Mesendoderm (in vitro differentiated cells): ENCODE results near the gene DCHS1.

Experiments
- DNase-seq: peaks from one replicate; pipeline ENCODE4 v3.0.0; 2013
- H2AK5ac ChIP-seq: 2 replicates; pipeline ENCODE4 v1.6.1; 2013; ENCODE audit warnings: low read length, inconsistent platforms
- H2BK120ac ChIP-seq: 2 replicates; pipeline ENCODE4 v1.6.1; 2013; ENCODE audit warnings: low read depth, mild to moderate bottlenecking, low read length, moderate library complexity, mixed read lengths
- H2BK15ac ChIP-seq: replicated peaks from 2 replicates; pipeline ENCODE4 v1.6.1; 2013; ENCODE audit warnings: low read depth, mild to moderate bottlenecking, moderate library complexity
- H2BK5ac ChIP-seq: 2 replicates; pipeline ENCODE4 v1.6.1; 2013; ENCODE audit warnings: low read length, inconsistent platforms
- H3K18ac ChIP-seq: 2 replicates; pipeline ENCODE4 v1.6.1; 2013; ENCODE audit warnings: mild to moderate bottlenecking, low read length, mixed read lengths
- H3K23ac ChIP-seq: one replicate; pipeline ENCODE4 v1.6.1; 2013; ENCODE audit warnings: low read length
- H3K27ac ChIP-seq: 2 replicates; pipeline ENCODE4 v1.5.1; 2013; ENCODE audit warnings: low read depth, mild to moderate bottlenecking, inconsistent platforms, low read length, moderate library complexity
- H3K27me3 ChIP-seq: 2 replicates; pipeline ENCODE4 v1.6.1; 2013; ENCODE audit warnings: low read length, control low read depth, mild to moderate bottlenecking, inconsistent platforms; ENCODE audit not compliant: insufficient read depth, poor library complexity
- H3K36me3 ChIP-seq: 2 replicates; pipeline ENCODE4 v1.6.1; 2013; ENCODE audit warnings: low read length, inconsistent platforms; ENCODE audit not compliant: control insufficient read depth, insufficient read depth
- H3K4ac ChIP-seq: one replicate; pipeline ENCODE4 v1.6.1; 2013; ENCODE audit warnings: low read depth, mild to moderate bottlenecking, low read length, moderate library complexity
- H3K4me1 ChIP-seq: 2 replicates; pipeline ENCODE4 v1.6.1; 2013; ENCODE audit warnings: low read depth, low read length, inconsistent platforms; ENCODE audit not compliant: control insufficient read depth
- H3K4me2 ChIP-seq: 2 replicates; pipeline ENCODE4 v1.6.1; 2013; ENCODE audit warnings: low read length
- H3K4me3 ChIP-seq: 2 replicates; pipeline ENCODE4 v1.5.1; 2013; ENCODE audit warnings: mild to moderate bottlenecking, low read length
- H3K56ac ChIP-seq: one replicate; pipeline ENCODE4 v1.6.1; 2013; ENCODE audit warnings: low read length
- H3K79me1 ChIP-seq: 2 replicates; pipeline ENCODE4 v1.6.1; 2013; ENCODE audit warnings: low read length, inconsistent platforms
- H3K79me2 ChIP-seq: 2 replicates; pipeline ENCODE4 v1.6.1; 2013; ENCODE audit warnings: mild to moderate bottlenecking, low read length; ENCODE audit not compliant: control insufficient read depth, insufficient read depth
- H3K9ac ChIP-seq: 2 replicates; pipeline ENCODE4 v1.6.1; 2013; ENCODE audit warnings: low read length, inconsistent platforms
- H4K5ac ChIP-seq: one replicate; pipeline ENCODE4 v1.6.1; 2013; ENCODE audit warnings: low read length
- H4K8ac ChIP-seq: one replicate; pipeline ENCODE4 v1.6.1; 2013; ENCODE audit warnings: low read depth, mild to moderate bottlenecking, control low read depth, low read length, moderate library complexity
- WGBS: extraction: QIAGEN DNeasy Blood & Tissue Kit; methylation state at CpG from one replicate; pipeline ENCODE4 v1.1.7; 2013; ENCODE audit warnings: low lambda C conversion rate, missing lambda C conversion rate; ENCODE audit not compliant: insufficient coverage; ENCODE audit errors: extremely low coverage; 5-methylcytosine and 5-hydroxymethylcytosine counted together

DCHS1 gene

DNA sequence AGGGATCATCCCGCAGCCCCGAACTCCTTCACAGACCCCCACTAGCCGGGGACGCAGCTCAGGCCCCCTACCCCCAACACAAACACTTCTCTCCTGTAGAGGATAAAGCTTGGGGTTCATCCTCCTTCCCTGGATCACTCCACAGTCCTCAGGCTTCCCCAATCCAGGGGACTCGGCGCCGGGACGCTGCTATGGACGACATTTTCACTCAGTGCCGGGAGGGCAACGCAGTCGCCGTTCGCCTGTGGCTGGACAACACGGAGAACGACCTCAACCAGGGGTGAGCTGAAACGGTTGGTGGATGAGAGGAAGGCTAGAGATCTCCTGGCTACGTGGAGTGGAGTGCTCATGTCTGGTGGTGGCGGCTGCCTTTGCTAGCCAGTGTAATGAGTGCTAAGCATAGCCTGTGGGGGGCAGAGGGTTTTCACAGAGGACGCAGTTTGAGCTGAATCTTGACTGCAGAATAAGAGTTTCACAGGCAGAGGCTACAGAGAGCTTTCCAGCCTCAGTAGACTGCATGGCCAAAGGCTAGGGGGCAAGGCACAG is 51.5 kb downstream of the DCHS1 start:
- WGBS = no CpG with 5 or more reads among the region's 20 CpGs
- no peaks in the 10 kb centered on the region for H3K27me3 ChIP-seq
- peak overlapping the region; percentile 97 for H3K4me3 ChIP-seq
- H2AK5ac ChIP-seq = peak overlapping the region; percentile 54
- peak overlapping the region; percentile 74 for H3K23ac ChIP-seq
- peak; percentile 75 for DNase-seq
- peak overlapping the region; percentile 83 for H3K4me2 ChIP-seq
- no peak overlapping the region for H2BK15ac ChIP-seq
- peak overlapping the region; percentile 7 for H3K18ac ChIP-seq
- peaks cover 30% of the 10 kb centered on the region for H3K79me1 ChIP-seq
- no peak overlapping the region for H2BK120ac ChIP-seq
- peaks cover 9% of the 10 kb centered on the region for H3K4me1 ChIP-seq
- peak overlapping the region; percentile 98 for H3K56ac ChIP-seq
- peak overlapping the region; percentile 88 for H2BK5ac ChIP-seq
- no peak overlapping the region for H4K8ac ChIP-seq
- H3K79me2 ChIP-seq = peaks cover 44% of the 10 kb centered on the region
- peaks cover 13% of the 10 kb centered on the region for H3K36me3 ChIP-seq
- no peak overlapping the region for H4K5ac ChIP-seq
- peak overlapping the region; percentile 98 for H3K9ac ChIP-seq
- peak overlapping the region; percentile 68 for H3K27ac ChIP-seq
- H3K4ac ChIP-seq = peak overlapping the region; percentile 28

GRCh38 chr11:6603287-6604080 is 52.1 kb downstream of the DCHS1 start, which contains the start of the genes ILK and RRP8:
ILK (plus strand) TSS chr11:6603774; CDS start chr11:6604272, 498 bp downstream.
RRP8 (minus strand) TSS chr11:6603616; CDS start chr11:6603502, 114 bp downstream.
- Histone ChIP-seq H3K23ac (peak within 1 kb of the TSS; percentile 74), H4K5ac (no peak within 1 kb of the TSS), H3K79me1 (peaks cover 30% of the 10 kb centered on the region), H3K4me1 (peaks cover 9% of the 10 kb centered on the region), H2BK120ac (no peak within 1 kb of the TSS), H3K79me2 (peaks cover 44% of the 10 kb centered on the region), H2AK5ac (peak within 1 kb of the TSS; percentile 54), H3K56ac (peak within 1 kb of the TSS; percentile 98), H2BK5ac (peak within 1 kb of the TSS; percentile 88), H4K8ac (no peak within 1 kb of the TSS), H3K4ac (peak within 1 kb of the TSS; percentile 28), H3K9ac (peak within 1 kb of the TSS; percentile 98), H2BK15ac (no peak within 1 kb of the TSS), H3K4me2 (peak within 1 kb of the TSS; percentile 83), H3K36me3 (peaks cover 8% of the 10 kb centered on the region), H3K27ac (peak within 1 kb of the TSS; percentile 68), H3K27me3 (no peaks in the 10 kb centered on the region), H3K4me3 (peak within 1 kb of the TSS; percentile 97), H3K18ac (peak within 1 kb of the TSS; percentile 24)
- WGBS = no CpG with 5 or more reads among the region's 72 CpGs
- peak; percentile 95 for DNase-seq

- Histone ChIP-seq H3K23ac (no peak overlapping the region), H3K36me3 (peaks cover 5% of the 10 kb centered on the region), H3K27me3 (no peaks in the 10 kb centered on the region), H3K4ac (no peak overlapping the region), H2BK15ac (no peak overlapping the region), H2AK5ac (no peak overlapping the region), H4K5ac (no peak overlapping the region), H3K79me1 (peaks cover 24% of the 10 kb centered on the region), H3K27ac (no peak overlapping the region), H3K4me1 (peaks cover 8% of the 10 kb centered on the region), H3K9ac (peak overlapping the region; percentile 94), H3K79me2 (peaks cover 40% of the 10 kb centered on the region), H3K56ac (peak overlapping the region; percentile 93), H3K4me2 (peak overlapping the region; percentile 70), H2BK120ac (no peak overlapping the region), H3K4me3 (peak overlapping the region; percentile 96), H4K8ac (no peak overlapping the region), H2BK5ac (no peak overlapping the region), H3K18ac (no peak overlapping the region)
- DNase-seq = no peak
- WGBS = no CpG with 5 or more reads among the region's 7 CpGs
Measured at GRCh38 chr11:6602096-6602940, 53.3 kb downstream of the DCHS1 start.

DNA sequence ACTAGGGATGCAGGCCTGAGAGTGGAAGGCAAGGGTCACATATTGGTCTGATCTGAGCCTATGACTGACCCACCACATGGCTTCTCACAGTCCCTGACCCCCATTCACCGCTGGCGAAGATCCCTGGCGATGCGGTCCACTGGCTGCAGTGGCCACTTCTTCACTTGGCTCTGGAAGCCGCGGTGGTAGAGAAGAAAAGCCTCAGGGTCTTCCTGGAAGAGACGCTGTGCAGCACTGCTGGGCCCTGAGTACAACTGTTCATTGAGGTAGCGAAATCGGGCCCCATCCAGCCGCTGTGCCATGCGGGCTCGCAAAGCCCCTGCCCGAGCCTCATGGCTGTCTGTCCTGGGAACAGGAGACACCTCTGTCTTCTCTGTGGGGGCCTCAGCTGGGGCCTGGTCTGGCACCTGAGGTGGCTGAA is 54.6 kb downstream of the DCHS1 start:
- Histone ChIP-seq H3K79me2 (peaks cover 39% of the 10 kb centered on the region), H2BK5ac (no peak overlapping the region), H3K79me1 (peaks cover 21% of the 10 kb centered on the region), H3K18ac (no peak overlapping the region), H3K27ac (no peak overlapping the region), H3K4me1 (peaks cover 3% of the 10 kb centered on the region), H3K27me3 (no peaks in the 10 kb centered on the region), H3K56ac (no peak overlapping the region), H3K4me2 (no peak overlapping the region), H3K9ac (no peak overlapping the region), H4K5ac (no peak overlapping the region), H3K4me3 (no peak overlapping the region), H2BK120ac (no peak overlapping the region), H3K23ac (no peak overlapping the region), H4K8ac (no peak overlapping the region), H3K4ac (no peak overlapping the region), H2AK5ac (no peak overlapping the region), H2BK15ac (no peak overlapping the region), H3K36me3 (peaks cover 5% of the 10 kb centered on the region)
- WGBS = no CpG with 5 or more reads among the region's 13 CpGs
- DNase-seq = no peak

DNA sequence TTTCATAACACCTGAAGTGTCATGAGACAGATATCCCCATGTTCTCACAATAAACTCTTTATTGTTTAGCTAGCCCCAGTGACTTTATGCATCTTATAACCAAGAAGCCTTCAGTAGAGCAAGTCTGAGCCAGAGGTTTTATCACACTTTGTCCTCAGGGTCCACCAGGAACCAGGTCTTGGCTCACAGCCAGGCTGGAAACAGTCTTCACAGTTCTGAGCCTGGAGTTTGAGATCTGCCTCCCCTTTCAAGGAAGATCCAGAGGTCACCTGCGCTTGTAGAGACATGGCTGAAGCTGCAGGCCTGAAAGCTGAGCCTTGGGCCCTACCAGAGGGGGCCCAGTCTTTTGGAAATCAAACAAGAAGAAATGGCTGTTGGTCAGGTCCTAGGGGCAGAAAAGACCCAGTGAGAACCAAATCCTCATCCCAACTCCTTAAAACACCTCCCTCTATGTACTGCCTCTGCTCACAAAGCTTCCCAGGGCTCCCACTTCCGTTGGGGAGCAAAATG is 55.7 kb downstream of the DCHS1 start:
- Histone ChIP-seq H2BK15ac (no peak overlapping the region), H3K9ac (no peak overlapping the region), H4K8ac (no peak overlapping the region), H2BK120ac (no peak overlapping the region), H2AK5ac (no peak overlapping the region), H4K5ac (no peak overlapping the region), H3K56ac (no peak overlapping the region), H3K23ac (no peak overlapping the region), H3K4me1 (peaks cover 3% of the 10 kb centered on the region), H3K27ac (no peak overlapping the region), H3K79me1 (peaks cover 18% of the 10 kb centered on the region), H3K4me2 (no peak overlapping the region), H3K79me2 (peaks cover 30% of the 10 kb centered on the region), H3K36me3 (peaks cover 5% of the 10 kb centered on the region), H3K4ac (no peak overlapping the region), H2BK5ac (no peak overlapping the region), H3K4me3 (no peak overlapping the region), H3K27me3 (no peaks in the 10 kb centered on the region), H3K18ac (no peak overlapping the region)
- no peak for DNase-seq
- WGBS = no CpG with 5 or more reads among the region's 2 CpGs
